Measurements from ENCODE around the gene CD81.
"Not testable (repeated sequence)": the region's sequence is repeated elsewhere in the genome, so short reads cannot be mapped to it uniquely, and the experiment has no call there.

CD81 gene

GRCh38 chr11:2360081-2360642 is 16.9 kb upstream of the CD81 start:
- no peak for TF ChIP-seq CTCF (IDR thresholded peaks at IDR 0.05; ENCODE audit: low read depth, low read length)
- H3K4me3 ChIP-seq (ENCODE audit: low read depth, low read length), result no peak overlapping the region

GRCh38 chr11:2361565-2361964 is 15.5 kb upstream of the CD81 start:
- no peak overlapping the region for H3K4me3 ChIP-seq (ENCODE audit: low read depth, low read length)
- TF ChIP-seq CTCF (IDR thresholded peaks at IDR 0.05; ENCODE audit: low read depth, low read length), result no peak

GRCh38 chr11:2362414-2362813 is 14.7 kb upstream of the CD81 start:
- H3K4me3 ChIP-seq (ENCODE audit: low read depth, low read length), result no peak overlapping the region
- TF ChIP-seq CTCF (IDR thresholded peaks at IDR 0.05; ENCODE audit: low read depth, low read length), result no peak

GRCh38 chr11:2363130-2363529 is 14.0 kb upstream of the CD81 start:
- H3K4me3 ChIP-seq (ENCODE audit: low read depth, low read length), result no peak overlapping the region
- TF ChIP-seq CTCF (IDR thresholded peaks at IDR 0.05; ENCODE audit: low read depth, low read length), result no peak

- TF ChIP-seq CTCF (IDR thresholded peaks at IDR 0.05; ENCODE audit: low read depth, low read length), result no peak
These were observed 13.3 kb upstream of the CD81 start for GRCh38 chr11:2363577-2364370.

GRCh38 chr11:2364386-2364785 is 12.7 kb upstream of the CD81 start:
- not testable (repeated sequence) for H3K4me3 ChIP-seq (ENCODE audit: low read depth, low read length)

More at GRCh38 chr11:2363577-2364370, 13.3 kb upstream of the CD81 start:
- H3K4me3 ChIP-seq (ENCODE audit: low read depth, low read length), result no peak overlapping the region

GRCh38 chr11:2365571-2366210 is 11.4 kb upstream of the CD81 start:
- no peak for TF ChIP-seq CTCF (IDR thresholded peaks at IDR 0.05; ENCODE audit: low read depth, low read length)
- no peak overlapping the region for H3K4me3 ChIP-seq (ENCODE audit: low read depth, low read length)

All from WI38 (cell line).